HepG2 (cell line): ENCODE measurements around the gene NAV2. TPM values are rescaled to one million over a fixed set of nuclear protein-coding genes. Genes with fewer than 3 reads are reported as not detected.
A peak's percentile ranks its signal among the peaks of the same experiment; 100 is the strongest.

Source experiments
- CHD4 ChIP-seq: fragments of 200-600 bp; sonication (generic); IDR thresholded peaks from 2 replicates; pipeline ENCODE4 v1.7.0; 2017; ENCODE audit warnings: mild to moderate bottlenecking, low read length, borderline replicate concordance
- DR1 ChIP-seq: sonication (generic); formaldehyde crosslinking; IDR thresholded peaks from 2 replicates; pipeline ENCODE4 v1.8.0; 2021; ENCODE audit warnings: mild to moderate bottlenecking, missing genetic modification reagents, inconsistent platforms
- HOXA5 ChIP-seq: sonication (generic); formaldehyde crosslinking; IDR thresholded peaks from 2 replicates; pipeline ENCODE4 v1.4.0; 2020; ENCODE audit warnings: missing genetic modification reagents
- JARID2 ChIP-seq: sonication (generic); formaldehyde crosslinking; IDR thresholded peaks from 2 replicates; pipeline ENCODE4 v1.8.1; 2023; ENCODE audit warnings: missing genetic modification reagents, inconsistent platforms; ENCODE audit not compliant: insufficient replicate concordance
- KLF15 ChIP-seq: sonication (generic); formaldehyde crosslinking; IDR thresholded peaks from 2 replicates; pipeline ENCODE4 v1.8.1; 2023; ENCODE audit warnings: borderline replicate concordance, mild to moderate bottlenecking, inconsistent platforms, missing genetic modification reagents, mixed read lengths
- NCOA5 ChIP-seq: sonication (generic); formaldehyde crosslinking; IDR thresholded peaks from 2 replicates; pipeline ENCODE4 v1.4.0; 2020; ENCODE audit warnings: missing genetic modification reagents
- NFE2 ChIP-seq: sonication (generic); formaldehyde crosslinking; IDR thresholded peaks from 2 replicates; pipeline ENCODE4 v1.4.0; 2020; ENCODE audit warnings: missing genetic modification reagents
- NR2F6 ChIP-seq, 2 experiments: IDR thresholded peaks; 2 replicates each; pipeline ENCODE4 v1.6.1; 2016; ENCODE audit warnings: antibody characterized with exemption in 1 of 2, mild to moderate bottlenecking in 1 of 2
- ONECUT2 ChIP-seq: sonication (generic); formaldehyde crosslinking; IDR thresholded peaks from 2 replicates; pipeline ENCODE4 v1.4.0; 2020; ENCODE audit warnings: missing genetic modification reagents
- REPIN1 ChIP-seq: sonication (generic); formaldehyde crosslinking; IDR thresholded peaks from 2 replicates; pipeline ENCODE4 v1.8.0; 2022; ENCODE audit warnings: missing genetic modification reagents, low read depth, mild to moderate bottlenecking, borderline replicate concordance
- REST ChIP-seq, 2 experiments: IDR thresholded peaks; 2 replicates each; pipeline ENCODE4 v1.6.1; 2011 to 2012; ENCODE audit warnings: low read length in 2 of 2, borderline replicate concordance in 1 of 2, low read depth in 1 of 2, mild to moderate bottlenecking in 1 of 2, moderate library complexity in 1 of 2
- TEAD3 ChIP-seq: optimal IDR thresholded peaks from 2 replicates; pipeline ENCODE3; 2016; ENCODE audit warnings: borderline replicate concordance
- THYN1 ChIP-seq: sonication (generic); formaldehyde crosslinking; IDR thresholded peaks from 2 replicates; pipeline ENCODE4 v1.8.1; 2023; ENCODE audit warnings: low read depth, mild to moderate bottlenecking, moderate library complexity, missing genetic modification reagents, borderline replicate concordance
- ZNF20 ChIP-seq: sonication (generic); formaldehyde crosslinking; IDR thresholded peaks from 2 replicates; pipeline ENCODE4 v1.4.0; 2020; ENCODE audit warnings: mild to moderate bottlenecking, moderate library complexity, missing genetic modification reagents
- ZNF292 ChIP-seq: sonication (generic); formaldehyde crosslinking; IDR thresholded peaks from 2 replicates; pipeline ENCODE4 v1.8.1; 2022; ENCODE audit warnings: mild to moderate bottlenecking, low read depth, missing genetic modification reagents, borderline replicate concordance
- ZNF75D ChIP-seq: sonication (generic); formaldehyde crosslinking; IDR thresholded peaks from 2 replicates; pipeline ENCODE4 v1.8.1; 2023; ENCODE audit warnings: missing genetic modification reagents, mild to moderate bottlenecking, borderline replicate concordance
- ZNF773 ChIP-seq: sonication (generic); formaldehyde crosslinking; IDR thresholded peaks from 2 replicates; pipeline ENCODE4 v1.4.0; 2020; ENCODE audit warnings: missing genetic modification reagents, borderline replicate concordance
- polyA plus RNA-seq, 8 experiments: library from polyadenylated mRNA; depleted of rRNA in 3 of 8; stranded (reverse) in 7 of 8; unstranded in 1 of 8; fragments of >200 nt; fragmentation: Illumina TruSeq in 4 of 8; extraction: Trizol in 4 of 8; gene quantifications; 2 replicates each; pipeline versions ENCODE4 v1.2.1 to v1.2.3, GENCODE V29; 2011 to 2016; ENCODE audit warnings: low read depth in 4 of 8, missing spikeins in 1 of 8, mixed read lengths in 1 of 8; ENCODE audit not compliant: insufficient read depth in 1 of 8
- total RNA-seq, 5 experiments: library from RNA; depleted of rRNA; stranded (reverse); fragments of >200 nt; fragmentation: Illumina TruSeq; extraction: Trizol; gene quantifications; 2 replicates each; pipeline ENCODE4 v1.2.3, GENCODE V29; 2016; ENCODE audit warnings: low read depth in 1 of 5
- TF ChIP-seq, protein P1 (sequence below): sonication (generic); formaldehyde crosslinking; IDR thresholded peaks from 2 replicates; pipeline ENCODE4 v1.4.0; 2020; ENCODE audit warnings: mild to moderate bottlenecking, missing genetic modification reagents

The NAV2 gene
- total and polyA plus RNA-seq, 2 of the 13 experiments (the other 11 are each of a cell fraction or from before 2014, with no cell fraction given) = 9.3 to 34.6 TPM

- TF ChIP-seq, protein P1, sequence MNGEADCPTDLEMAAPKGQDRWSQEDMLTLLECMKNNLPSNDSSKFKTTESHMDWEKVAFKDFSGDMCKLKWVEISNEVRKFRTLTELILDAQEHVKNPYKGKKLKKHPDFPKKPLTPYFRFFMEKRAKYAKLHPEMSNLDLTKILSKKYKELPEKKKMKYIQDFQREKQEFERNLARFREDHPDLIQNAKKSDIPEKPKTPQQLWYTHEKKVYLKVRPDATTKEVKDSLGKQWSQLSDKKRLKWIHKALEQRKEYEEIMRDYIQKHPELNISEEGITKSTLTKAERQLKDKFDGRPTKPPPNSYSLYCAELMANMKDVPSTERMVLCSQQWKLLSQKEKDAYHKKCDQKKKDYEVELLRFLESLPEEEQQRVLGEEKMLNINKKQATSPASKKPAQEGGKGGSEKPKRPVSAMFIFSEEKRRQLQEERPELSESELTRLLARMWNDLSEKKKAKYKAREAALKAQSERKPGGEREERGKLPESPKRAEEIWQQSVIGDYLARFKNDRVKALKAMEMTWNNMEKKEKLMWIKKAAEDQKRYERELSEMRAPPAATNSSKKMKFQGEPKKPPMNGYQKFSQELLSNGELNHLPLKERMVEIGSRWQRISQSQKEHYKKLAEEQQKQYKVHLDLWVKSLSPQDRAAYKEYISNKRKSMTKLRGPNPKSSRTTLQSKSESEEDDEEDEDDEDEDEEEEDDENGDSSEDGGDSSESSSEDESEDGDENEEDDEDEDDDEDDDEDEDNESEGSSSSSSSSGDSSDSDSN = peak; percentile 44
- TF ChIP-seq NFE2 (CRISPR knock-in tag) (no peak), HOXA5 (CRISPR knock-in tag) (no peak), ZNF292 (CRISPR knock-in tag) (peak; percentile 98), DR1 (CRISPR knock-in tag) (no peak), NR2F6 (IDR thresholded peaks at IDR 0.05) (peak; percentile 84), NR2F6 (CRISPR knock-in tag; IDR thresholded peaks at IDR 0.05) (peak; percentile 91), REPIN1 (no peak), KLF15 (CRISPR knock-in tag) (no peak), NCOA5 (no peak), JARID2 (CRISPR knock-in tag) (no peak), ONECUT2 (CRISPR knock-in tag) (no peak), ZNF773 (no peak), TEAD3 (CRISPR knock-in tag) (peak; percentile 51), THYN1 (CRISPR knock-in tag) (no peak), CHD4 (no peak), ZNF75D (CRISPR knock-in tag) (no peak), ZNF20 (no peak), REST (IDR thresholded peaks at IDR 0.05; ENCODE audit: borderline replicate concordance in 1 of 2, low read depth in 1 of 2, low read length in 2 of 2) (no peak)
Measured at GRCh38 chr11:20000351-20001134, 287.9 kb downstream of the NAV2 start (continued).
